HG03097 (cell line): ENCODE measurements around the gene KCTD3.

Source experiments
- ATAC-seq: cut with Tn5 transposase; IDR thresholded peaks from one replicate; pipeline ENCODE4 v1.9.1; 2021; ENCODE audit not compliant: unreplicated experiment, low FRiP score

The KCTD3 gene

DNA sequence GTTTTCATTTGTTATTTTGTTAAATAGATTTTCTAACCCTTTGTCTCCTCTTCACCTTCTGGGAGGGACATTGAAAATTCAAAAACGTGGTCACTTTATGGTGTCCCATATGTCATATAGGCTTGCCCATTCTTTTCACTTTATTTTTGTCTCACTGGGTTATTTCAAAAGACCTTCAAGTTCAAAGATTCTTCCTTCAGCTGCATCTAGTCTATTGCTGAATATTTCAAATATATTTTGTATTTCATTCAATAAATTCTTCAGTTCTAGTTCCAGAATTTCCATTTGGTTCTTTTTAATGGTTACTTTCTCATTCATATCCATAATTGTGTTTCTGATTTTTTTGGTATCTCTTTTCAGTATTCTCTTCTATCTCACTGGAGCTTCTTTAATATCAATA, 11.6 kb upstream of the KCTD3 start:
- ATAC-seq: no peak

DNA sequence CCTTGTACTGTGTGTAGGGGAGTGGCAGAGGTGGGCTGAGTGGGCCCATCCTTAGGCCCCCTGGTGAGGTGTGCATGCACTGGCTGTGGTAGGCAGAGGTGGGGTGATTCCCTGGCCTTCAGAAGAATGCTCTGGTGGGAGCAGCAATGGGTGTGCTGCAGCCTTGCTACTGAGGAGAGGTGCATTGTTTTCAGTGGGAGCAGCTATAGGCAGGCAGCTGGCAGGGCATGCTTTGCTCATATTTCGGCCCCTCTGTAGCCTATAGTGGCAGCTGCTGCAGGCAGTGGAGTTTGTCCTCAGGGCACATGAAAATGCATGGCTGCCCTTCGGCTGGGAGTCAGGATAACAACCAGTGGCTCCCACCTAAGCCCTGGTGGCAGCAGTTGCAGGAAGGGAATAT, 10.1 kb upstream of the KCTD3 start:
- no peak for ATAC-seq

DNA sequence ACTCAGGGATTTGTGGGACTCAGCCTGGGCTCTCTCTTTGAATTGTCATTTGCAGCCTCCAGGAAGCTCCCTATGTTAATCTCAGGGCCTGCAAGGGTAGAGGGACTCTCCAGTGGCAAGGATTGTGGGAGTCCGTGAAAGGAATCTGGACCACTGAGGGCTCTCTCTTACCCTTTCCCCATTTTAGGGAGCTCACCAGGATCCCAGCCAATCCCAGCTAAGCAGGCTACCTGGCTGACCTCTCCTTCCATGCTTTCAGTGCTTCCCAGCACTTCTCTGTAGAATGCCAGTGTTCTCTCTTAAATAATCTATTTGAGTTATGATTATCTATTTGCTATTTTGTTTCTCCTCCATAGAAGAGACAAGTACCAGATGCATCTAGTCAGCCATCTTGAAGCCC, 9.6 kb upstream of the KCTD3 start:
- no peak for ATAC-seq

DNA sequence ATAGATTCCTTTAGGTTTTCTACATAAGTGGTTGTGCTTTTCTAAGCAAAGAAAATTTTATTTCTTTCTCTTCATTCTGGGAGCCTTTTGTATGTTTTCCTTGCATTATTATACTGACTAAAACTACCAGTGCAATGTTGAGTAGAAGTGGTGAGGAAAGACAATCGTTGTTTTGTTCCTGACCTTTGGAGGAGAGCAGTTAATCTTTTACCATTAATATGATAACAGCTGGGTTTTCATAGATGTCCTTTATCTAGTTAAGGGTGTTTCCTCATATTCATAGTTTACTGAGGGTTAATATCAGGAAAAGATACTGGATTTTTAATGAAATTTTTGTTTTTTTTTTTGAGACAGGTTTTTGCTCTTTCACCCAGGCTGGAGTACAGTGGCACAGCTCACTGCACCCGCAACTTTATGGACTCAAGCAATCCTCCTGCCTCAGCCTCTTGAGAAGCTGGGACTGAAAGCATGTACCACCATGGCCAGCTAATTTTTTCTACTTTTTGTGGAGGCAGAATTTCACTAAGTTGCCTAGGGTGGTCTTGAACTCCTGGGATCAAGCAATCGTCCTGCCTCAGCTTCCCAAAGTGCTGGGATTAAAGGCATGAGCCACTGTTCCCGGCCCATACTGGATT, 9.0 kb upstream of the KCTD3 start:
- ATAC-seq: no peak

DNA sequence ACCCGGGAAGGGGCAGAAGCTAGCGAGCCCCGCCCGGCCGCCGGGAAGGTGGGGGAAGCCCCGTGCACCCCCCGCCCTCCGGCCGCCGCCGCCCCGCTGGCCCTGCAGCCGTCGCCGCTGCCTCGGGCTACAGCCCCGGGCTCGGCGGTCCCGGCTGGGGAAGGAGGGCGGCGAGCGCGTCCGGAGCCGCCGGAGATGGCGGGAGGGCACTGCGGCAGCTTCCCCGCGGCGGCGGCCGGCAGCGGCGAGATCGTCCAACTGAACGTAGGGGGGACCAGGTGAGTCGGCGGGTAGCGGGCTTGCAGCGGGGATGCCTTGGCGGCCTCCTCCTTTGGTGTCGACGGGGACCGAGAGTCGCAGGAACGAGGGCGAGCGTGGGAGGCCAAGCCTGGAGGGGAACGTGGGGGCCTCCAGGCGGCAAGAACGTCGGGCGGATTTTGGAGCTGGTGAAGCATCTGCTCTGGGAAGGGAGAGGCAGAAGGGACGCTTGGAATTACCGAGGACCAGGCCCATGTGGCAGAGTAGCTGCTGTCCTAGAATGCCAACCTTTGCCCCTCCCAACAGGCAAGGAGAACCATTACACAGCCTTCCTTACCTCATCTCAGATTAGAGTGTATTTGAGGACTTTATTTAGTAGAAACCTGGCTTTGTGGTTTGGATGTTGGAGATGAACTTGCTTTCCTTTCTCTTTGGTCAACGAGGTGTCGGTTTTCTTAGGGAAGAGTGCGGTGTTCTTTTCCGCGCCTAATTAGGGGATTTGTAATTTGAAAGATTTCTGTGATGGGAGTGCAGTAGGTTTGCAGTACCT, 591 bp downstream of the KCTD3 start:
- peak; percentile 60 for ATAC-seq

DNA sequence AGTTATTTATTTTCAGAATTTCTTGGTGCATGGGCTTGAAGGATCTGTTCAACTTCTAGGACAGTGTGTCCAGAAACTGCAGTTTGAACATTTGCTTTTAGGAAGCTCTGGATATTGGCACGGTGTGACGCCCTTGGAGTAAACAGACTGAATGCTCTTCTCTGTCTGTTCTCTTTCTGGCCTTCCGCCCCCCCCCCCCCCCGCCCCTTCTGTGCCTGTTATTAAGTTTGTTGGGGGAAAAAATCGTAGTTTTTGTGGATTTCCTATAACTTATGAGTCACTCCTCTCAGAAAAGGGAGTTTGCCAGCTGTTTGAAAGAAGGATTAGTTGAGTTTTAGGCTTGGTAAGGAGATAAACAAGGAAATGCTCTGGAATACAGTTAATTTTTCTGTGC, 1.2 kb downstream of the KCTD3 start:
- no peak for ATAC-seq

DNA sequence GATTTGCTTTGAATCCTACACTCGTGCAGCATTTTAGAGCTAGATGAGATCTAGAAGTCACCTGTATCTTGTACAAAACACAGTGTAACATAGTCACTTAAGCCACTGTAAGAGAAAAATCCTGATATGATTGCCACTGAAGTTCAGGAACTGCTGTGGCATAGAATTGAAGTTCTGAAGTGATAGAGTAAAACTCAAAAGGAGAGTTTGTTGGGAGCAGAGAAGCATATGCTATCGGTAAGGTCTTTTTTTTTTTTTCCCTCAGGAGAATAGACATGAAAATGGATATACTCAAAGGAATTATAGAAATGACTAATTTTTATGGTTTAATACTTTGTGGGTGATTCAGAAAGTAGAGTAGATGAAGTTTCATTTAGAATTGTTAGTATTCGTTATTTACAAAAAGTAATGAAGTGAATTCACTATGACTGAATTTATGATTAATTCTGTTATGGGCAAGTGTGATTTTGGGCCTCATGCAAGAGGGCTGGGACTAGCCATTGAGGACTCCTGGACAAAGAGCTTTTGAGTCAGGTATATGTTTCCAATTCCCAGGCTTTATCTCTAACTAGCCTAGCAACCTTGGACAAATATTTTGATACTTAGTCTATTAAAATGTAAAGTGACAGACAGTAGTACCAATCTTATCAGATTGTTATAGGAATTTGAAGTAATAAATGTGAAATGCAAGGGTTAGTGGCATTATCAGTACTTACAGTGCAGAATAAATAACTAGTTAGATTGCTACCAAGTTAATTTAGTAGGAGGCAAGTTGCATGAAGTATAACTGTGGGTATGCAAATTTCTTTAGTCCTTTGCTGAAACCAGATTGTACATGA, 3.1 kb downstream of the KCTD3 start:
- no peak for ATAC-seq

DNA sequence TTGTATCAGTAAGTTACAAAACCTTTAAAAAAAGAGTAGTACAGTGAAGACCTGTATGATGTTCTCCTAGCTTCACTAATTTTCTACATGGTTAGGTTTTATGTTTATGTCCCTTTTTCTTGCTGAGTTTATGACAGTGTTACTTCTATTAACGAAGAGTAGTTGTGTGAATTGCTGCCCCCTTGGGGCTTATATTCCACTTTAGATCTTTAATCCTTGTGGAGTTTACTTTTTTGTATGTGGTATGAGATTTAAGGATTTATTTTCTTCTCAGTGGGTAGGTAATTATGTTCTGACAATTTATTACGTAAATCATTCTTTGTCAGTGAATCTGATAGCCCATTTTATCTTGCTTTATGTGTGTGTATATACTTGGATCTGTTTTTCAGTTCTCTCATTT, 14.8 kb downstream of the KCTD3 start:
- ATAC-seq: no peak

DNA sequence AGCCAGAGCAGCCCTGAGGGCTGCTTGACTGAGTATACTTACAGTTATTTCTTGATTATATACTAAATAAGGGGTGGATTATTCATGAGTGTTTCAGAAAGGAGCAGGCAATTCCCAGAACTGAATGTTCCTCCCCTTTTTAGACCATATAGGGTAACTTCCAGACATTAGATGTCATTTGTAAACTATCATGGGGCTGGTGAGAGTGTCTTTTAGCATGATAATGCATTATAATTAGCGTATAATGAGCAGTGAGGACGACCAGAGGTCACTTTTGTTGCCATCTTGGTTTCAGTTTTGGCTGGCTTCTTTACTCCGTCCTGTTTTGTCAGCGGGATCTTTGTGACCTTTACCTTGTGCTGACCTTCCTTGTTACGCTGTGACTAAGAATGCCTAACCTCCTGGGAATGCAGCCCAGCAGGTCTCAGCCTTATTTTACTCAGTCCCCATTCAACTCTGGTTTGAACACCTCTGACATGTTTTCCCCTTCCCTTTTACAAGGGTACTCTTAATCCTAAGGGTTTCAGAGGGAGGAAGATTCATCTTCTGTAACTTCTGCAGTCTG, 16.2 kb downstream of the KCTD3 start:
- no peak for ATAC-seq

DNA sequence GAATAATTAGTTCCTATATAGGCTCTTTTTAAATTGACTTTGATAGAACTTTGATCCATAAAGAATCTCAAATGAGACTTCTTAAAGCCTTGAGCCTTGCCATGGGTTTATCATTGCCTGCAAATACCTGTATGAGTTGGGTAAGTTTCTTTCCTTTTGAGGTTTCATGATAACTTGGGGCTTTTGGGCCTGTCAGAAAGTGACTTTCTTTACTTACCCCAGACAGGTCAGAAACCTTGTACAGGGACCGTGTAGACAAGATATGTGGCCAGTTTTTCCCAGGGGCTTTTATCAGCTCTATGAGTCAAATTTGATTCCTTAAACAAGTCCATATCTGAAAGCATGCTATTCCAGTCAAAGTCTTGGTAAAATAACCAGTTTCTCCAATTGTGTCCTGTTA, 17.3 kb downstream of the KCTD3 start:
- no peak for ATAC-seq

DNA sequence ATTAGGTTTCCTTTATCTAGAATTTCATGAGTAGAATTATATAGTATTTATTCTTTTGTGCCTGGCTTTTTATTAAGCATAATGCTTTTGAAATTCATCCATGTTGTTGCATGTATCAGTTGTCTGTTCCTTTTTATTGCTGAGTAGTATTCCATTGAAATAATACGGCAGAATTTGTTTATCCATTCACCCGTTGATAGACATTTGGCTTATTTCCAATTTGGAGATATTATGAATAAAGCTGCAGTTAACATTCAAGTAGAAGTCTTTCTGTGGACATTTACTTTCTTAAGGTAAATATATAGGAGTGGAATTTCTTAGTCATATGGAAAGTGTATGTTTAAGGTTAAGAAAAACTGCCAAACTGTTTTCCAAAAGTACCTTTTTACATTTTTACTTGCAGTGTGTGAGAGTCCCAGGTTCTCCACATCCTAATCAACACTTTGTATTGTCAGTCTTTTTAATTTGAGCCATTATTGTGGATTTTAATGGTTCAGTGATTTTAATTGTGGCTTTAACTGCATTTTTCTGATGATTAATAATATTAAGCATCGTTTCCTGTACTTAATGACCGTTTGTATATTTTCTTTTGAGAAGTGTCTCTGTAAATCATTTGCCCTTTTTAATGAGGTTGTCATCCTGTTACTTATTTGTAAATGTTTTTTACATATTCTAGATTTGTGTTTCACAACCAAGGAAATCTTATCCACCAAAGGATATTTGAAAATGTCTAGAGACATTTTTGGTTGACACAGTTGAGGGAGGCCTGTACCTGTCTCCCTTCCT, 22.7 kb downstream of the KCTD3 start:
- ATAC-seq: no peak

DNA sequence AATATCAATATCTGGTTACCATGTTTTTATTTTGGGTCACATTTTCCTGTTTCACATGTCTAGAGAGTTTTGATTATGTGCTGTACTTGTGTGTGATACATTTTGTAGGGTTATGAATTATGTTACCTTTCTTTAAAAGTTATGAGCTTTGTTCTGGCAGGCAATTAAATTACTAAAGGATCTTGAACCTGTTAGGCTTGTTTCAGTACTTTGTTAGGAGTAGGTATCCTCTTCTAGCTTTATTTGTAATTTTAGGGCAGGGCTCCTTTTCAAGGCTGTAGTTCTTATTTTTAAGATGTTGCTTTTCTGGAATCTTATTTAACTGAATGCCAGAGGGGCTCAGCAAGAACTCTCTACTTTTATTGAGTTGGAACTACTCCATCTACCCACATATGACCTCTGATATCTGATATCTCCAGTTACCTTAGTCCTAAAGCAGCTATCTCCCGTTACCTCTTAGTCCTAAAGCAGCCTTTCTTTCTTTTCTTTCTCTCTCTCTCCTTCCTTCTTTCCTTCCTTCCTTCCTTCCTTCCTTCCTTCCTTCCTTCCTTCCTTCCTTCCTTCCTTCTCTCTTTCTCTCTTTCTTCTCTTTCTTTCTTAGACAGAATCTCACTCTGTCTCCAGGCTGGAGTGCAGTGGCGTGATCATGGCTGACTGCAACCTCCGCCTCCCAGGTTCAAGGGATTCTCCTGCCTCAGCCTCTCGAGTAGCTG, 23.8 kb downstream of the KCTD3 start:
- ATAC-seq: no peak

DNA sequence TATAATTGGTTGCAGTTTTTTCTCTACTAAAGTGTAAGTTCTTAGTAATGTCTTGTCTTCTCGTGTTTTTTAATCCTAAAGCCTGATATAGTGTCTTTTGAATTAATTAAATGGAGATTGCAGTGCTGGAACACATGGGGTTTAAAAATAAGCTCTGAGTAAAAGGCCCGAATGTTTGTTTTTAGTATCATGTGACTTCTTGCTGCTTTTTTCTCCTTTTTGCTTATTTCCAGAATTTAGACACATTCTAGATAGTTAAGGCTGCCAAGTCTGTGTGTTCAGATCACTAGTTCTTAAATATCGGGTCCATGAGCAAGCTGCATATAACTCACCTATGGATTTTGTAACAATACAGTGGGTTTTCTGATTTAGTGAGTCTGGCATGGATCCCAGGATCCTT, 27.5 kb downstream of the KCTD3 start:
- no peak for ATAC-seq

DNA sequence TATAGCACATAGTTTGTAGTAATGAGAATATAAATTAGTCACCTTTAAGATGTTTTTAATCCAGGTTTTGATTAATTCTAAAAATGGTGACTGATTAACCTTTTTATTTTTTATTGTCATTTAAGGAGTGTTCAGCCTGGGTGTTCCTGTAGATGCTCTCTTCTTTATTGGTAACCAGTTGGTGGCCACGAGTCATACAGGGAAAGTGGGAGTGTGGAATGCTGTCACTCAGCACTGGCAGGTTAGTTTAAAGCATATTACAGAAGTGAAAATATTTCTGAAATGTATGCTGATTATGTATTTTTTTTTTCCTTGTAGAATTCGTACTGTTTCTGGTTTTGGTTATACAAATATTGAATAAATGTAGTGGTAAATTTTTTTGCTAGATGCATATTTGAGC, 28.1 kb downstream of the KCTD3 start:
- ATAC-seq: no peak

DNA sequence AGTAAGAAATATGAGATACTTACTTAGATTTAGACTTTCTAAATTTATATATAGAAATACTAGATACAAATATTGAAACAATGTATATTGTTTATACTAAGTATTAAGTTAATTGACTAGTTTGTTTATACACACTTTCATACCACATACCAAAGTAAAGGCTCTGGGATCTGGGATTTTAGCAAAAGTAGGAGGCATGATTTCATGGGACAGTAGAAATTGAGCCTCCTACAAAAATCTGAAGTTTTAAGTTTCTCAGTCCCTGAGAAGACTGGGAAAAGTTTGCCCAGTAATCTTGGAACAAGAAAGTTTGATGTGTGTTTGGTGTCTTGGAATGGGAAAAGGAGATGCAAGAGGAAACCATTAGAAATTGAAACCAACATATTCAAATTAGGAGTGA, 30.9 kb downstream of the KCTD3 start:
- ATAC-seq: no peak

DNA sequence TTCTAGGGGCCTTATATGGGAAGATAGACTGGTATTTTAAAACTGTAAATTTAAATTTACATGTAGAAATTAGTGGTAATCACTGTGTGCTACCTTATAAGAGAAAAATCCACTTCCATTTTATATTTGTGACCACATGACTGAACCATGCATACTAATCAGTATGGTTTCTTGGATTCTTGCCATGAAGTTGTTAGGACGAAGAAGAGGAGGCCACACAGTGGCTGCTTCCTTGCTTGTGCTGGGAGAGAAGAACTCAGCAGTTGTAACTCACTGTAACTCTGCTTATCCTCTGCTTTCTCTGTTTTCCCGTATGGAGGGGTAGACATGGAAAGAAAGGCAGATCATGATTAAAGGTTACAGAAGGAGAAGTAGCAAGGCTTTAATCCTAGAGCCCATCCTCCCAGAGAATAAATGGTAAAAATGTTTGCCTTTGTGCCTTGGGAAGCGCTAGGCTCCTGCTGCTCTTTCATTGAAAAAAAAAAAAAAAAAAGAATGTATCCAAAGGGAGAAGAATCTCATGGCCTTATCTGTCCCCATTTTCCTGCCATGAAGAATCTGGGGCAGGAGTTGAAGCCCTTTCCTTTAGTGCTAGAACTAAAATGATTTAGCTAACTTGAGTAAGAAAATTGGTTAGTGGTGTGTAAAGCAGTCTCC, 32.4 kb downstream of the KCTD3 start:
- no peak for ATAC-seq

DNA sequence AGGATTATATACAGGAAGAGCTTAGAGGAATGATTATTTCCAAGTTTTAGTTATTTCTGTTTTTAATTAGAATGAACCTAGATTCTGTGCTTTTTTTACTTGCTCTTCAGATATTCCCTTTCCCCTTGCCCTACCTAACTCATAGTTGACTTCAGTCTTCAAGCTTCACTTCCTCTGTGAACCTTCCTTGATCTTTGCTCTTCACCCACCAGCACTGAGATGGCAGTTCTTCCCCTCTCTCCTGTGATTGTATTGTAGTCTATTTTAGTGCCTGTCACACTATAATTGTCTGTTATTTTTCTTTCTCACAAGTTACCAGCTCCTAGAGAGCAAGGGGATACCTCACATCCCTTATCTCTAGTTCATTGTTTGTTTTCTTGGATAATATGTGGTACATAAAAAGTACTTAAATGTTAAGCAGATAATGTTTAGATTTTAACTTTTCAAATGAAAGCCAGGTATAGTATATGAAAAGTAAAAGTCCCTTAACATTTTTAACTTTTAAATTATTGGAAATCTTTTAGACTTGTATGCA, 33.2 kb downstream of the KCTD3 start:
- ATAC-seq: no peak

DNA sequence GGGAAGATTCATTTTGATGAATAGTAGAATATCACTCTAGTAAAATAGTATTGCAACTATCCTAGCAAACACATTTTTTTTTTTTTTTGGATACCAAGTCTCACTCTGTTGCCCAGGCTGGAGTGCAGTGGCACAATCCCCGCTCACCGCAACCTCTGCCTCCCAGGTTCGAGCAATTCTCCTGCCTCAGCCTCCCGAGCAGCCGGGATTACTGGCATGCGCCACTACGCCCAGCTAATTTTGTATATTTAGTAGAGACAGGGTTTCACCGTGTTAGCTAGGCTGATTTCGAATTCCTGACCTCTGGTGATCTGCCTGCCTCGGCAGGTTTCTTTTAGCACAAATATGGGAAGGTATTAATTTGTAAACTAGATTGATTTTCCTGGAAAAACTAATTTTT, 33.8 kb downstream of the KCTD3 start:
- ATAC-seq: no peak

DNA sequence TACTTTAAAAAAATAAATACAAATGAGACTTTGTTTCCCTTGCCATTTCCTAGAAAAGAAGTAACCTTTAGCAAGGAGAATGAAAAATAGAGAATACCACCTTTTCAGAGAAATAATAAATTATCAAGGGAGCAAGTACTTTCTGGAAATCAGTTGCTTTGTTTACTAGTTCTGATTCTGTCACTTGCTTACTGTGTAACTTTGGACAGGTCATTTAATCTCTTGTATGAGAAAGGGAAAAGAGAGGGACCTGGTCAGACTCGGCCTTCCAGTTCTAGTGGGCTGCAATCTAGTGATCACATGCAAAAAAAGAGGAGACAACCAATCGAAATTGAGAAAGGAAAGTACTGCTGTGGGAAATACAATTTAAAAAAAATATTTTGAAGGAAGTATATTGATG, 34.2 kb downstream of the KCTD3 start:
- ATAC-seq: no peak
